Keratinocyte (primary cell): ENCODE data around the gene ZNF14. TPM values are rescaled to one million over a fixed set of nuclear protein-coding genes. Genes with fewer than 3 reads are reported as not detected.
A peak's percentile ranks its signal among the peaks of the same experiment; 100 is the strongest.

Experiments
- DNase-seq: peaks from one replicate; pipeline ENCODE4 v3.0.0-alpha.2; 2011; ENCODE audit warnings: low read depth, missing footprints, low spot score
- FAIRE-seq: peaks from 2 replicates; lab custom pipeline; 2011; peaks lifted over from hg19 to GRCh38; lab: Jason Lieb, UNC
- H2AFZ ChIP-seq: 2 replicates; pipeline ENCODE4 v1.6.0; 2012; ENCODE audit warnings: low read length, control low read depth, inconsistent platforms; ENCODE audit not compliant: control insufficient read depth
- H3K27ac ChIP-seq: 2 replicates; pipeline ENCODE4 v1.5.1; 2011; ENCODE audit warnings: low read length; ENCODE audit not compliant: control insufficient read depth, insufficient read depth
- H3K27me3 ChIP-seq: 3 replicates; pipeline ENCODE4 v1.6.0; 2011; ENCODE audit warnings: low read length; ENCODE audit not compliant: control insufficient read depth, insufficient read depth; ENCODE audit errors: extremely low read depth
- H3K36me3 ChIP-seq, 2 experiments: 2 replicates in 1 of 2; 3 replicates in 1 of 2; pipeline ENCODE4 v1.5.1; 2011; ENCODE audit warnings: low read length in 2 of 2, mild to moderate bottlenecking in 1 of 2; ENCODE audit not compliant: control insufficient read depth in 2 of 2, insufficient read depth in 2 of 2; ENCODE audit errors: extremely low read depth in 1 of 2
- H3K4me1 ChIP-seq: 3 replicates; pipeline ENCODE4 v1.5.1; 2011; ENCODE audit warnings: low read length; ENCODE audit not compliant: control insufficient read depth, insufficient read depth; ENCODE audit errors: extremely low read depth
- H3K4me2 ChIP-seq: 3 replicates; pipeline ENCODE4 v1.6.0; 2011; ENCODE audit warnings: low read depth, low read length; ENCODE audit not compliant: control insufficient read depth, insufficient read depth; ENCODE audit errors: extremely low read depth
- H3K4me3 ChIP-seq, 3 experiments: fragments of 200-600 bp in 1 of 3; sonication (generic) in 1 of 3; 2 replicates in 2 of 3; 3 replicates in 1 of 3; pipeline ENCODE4 v1.5.1; 2011 to 2016; ENCODE audit warnings: low read length in 3 of 3, mild to moderate bottlenecking in 3 of 3, control low read depth in 2 of 3, inconsistent platforms in 1 of 3, low read depth in 1 of 3, mixed read lengths in 1 of 3, mixed run types in 1 of 3, moderate library complexity in 1 of 3; ENCODE audit not compliant: control insufficient read depth in 2 of 3, insufficient read depth in 2 of 3; ENCODE audit errors: extremely low read depth in 1 of 3
- H3K79me2 ChIP-seq: 2 replicates; pipeline ENCODE4 v1.6.0; 2012; ENCODE audit warnings: low read length; ENCODE audit not compliant: control insufficient read depth, insufficient read depth
- H3K9ac ChIP-seq: 3 replicates; pipeline ENCODE4 v1.6.0; 2011; ENCODE audit warnings: low read length; ENCODE audit not compliant: control insufficient read depth, insufficient read depth; ENCODE audit errors: extremely low read depth
- H3K9me1 ChIP-seq: 3 replicates; pipeline ENCODE4 v1.6.0; 2011; ENCODE audit warnings: low read length; ENCODE audit not compliant: control insufficient read depth, insufficient read depth; ENCODE audit errors: extremely low read depth
- H3K9me3 ChIP-seq: 2 replicates; pipeline ENCODE4 v1.5.1; 2012; ENCODE audit warnings: low read depth, low read length; ENCODE audit not compliant: control insufficient read depth
- H4K20me1 ChIP-seq: 3 replicates; pipeline ENCODE4 v1.6.0; 2011; ENCODE audit warnings: low read length; ENCODE audit not compliant: control insufficient read depth, insufficient read depth; ENCODE audit errors: extremely low read depth
- EZH2 ChIP-seq: IDR thresholded peaks from one replicate; pipeline ENCODE4 v1.6.1; 2012; ENCODE audit warnings: inconsistent platforms, mild to moderate bottlenecking, low read length, moderate library complexity
- dilution Hi-C: fragments of 300-500 bp; cut with MboI; formaldehyde crosslinking; loops from one replicate; pipeline ENCODE4 v1.7.0; 2020; ENCODE audit warnings: low sequenced_read_pairs; ENCODE audit not compliant: extremely low pct_ligation_motif_present
- polyA plus RNA-seq, 5 experiments: library from polyadenylated mRNA; depleted of rRNA in 3 of 5; stranded (reverse) in 3 of 5; stranded (forward) in 1 of 5; unstranded in 1 of 5; fragments of >200 nt; gene quantifications; 1 replicate in 1 of 5; 2 replicates in 3 of 5; 3 replicates in 1 of 5; pipeline versions ENCODE4 v1.2.1 to v1.2.3, GENCODE V29; 2011 to 2012; ENCODE audit warnings: missing spikeins in 2 of 5, low read depth in 1 of 5, low replicate concordance in 1 of 5
- TF ChIP-seq, protein P1 (sequence below), 3 experiments: IDR thresholded peaks in 1 of 3; conservative IDR thresholded peaks in 1 of 3; optimal IDR thresholded peaks in 1 of 3; 2 replicates in 2 of 3; 3 replicates in 1 of 3; pipeline versions ENCODE3 to v1.5.1; 2011; ENCODE audit warnings: low read length in 3 of 3, mild to moderate bottlenecking in 3 of 3, moderate library complexity in 2 of 3, control low read depth in 1 of 3, inconsistent platforms in 1 of 3; ENCODE audit not compliant: insufficient read depth in 2 of 3; ENCODE audit errors: extremely low read depth in 1 of 3

ZNF14 gene
- polyA plus RNA-seq, 1 donor (not counting 4 experiments of a cell fraction or from before 2014, with no cell fraction given) = 2.1 TPM

DNA sequence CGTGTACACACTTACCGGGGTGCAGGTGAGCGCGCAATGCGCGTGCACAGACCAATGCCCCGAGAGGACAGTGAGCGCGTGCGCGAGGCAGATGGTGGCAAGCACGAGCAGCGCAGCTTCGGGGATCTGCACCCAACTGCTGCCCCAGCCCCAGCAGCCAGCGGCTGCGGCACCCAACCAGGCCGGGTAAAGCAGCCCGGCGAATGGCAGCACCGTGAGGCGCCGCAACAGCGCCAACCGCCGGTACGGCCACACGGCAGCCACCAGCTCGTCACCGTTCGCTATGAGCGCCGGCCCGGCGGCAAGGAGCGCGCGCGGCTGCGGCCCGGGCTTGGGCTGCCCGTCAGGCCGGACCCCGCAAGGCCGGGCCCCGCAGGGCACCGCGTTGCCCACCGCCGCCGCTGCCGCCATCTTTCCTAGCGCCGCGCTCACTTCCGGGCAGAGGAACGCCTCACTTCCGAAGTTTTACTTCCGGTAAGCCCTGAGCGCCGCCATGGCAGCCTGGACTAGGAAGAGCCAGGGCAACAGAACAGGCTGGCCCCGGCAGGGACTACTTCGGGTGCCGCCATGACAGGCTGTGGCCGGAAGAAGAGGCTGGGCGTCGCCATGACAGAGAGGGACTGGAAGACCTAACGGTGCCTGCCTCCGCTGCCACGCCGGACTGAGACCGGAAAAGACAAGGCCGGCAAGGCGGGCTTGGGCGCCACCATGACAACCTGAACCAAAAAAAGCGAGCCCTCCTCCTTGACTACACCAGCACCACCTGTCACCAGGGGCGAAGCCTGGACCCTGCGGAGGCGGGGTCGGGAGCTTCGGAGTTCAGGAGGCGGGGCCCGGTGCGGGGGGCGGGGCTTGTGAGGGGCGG lies 69.4 kb downstream of the ZNF14 start, which contains the start of gene ATP13A1:
Gene ATP13A1, minus strand, starts transcription at position 421 of the 865 bp plus-strand sequence. Its CDS starts 10 bp downstream, at position 411.
- FAIRE-seq (peak; percentile 44), DNase-seq (peak; percentile 69)
- H3K9ac ChIP-seq = peak within 1 kb of the TSS; percentile 86
- no peaks in the 10 kb centered on the region for H3K9me1 ChIP-seq
- H4K20me1 ChIP-seq = peaks cover 6% of the 10 kb centered on the region
- peaks cover 35% of the 10 kb centered on the region for H3K79me2 ChIP-seq
- H3K4me3 ChIP-seq = peak within 1 kb of the TSS; percentile 57 to 80 (median 79)
- peaks cover 10 to 25% of the 10 kb centered on the region in 2 experiments for H3K36me3 ChIP-seq
- H3K4me2 ChIP-seq = peak within 1 kb of the TSS; percentile 77
- dilution Hi-C loops = no loop called here
- no peaks in the 10 kb centered on the region for H3K9me3 ChIP-seq
- H3K27ac ChIP-seq = peak within 1 kb of the TSS; percentile 85
- no peaks in the 10 kb centered on the region for H3K27me3 ChIP-seq
- peaks cover 16% of the 10 kb centered on the region for H3K4me1 ChIP-seq
- TF ChIP-seq EZH2 = no peak
- TF ChIP-seq, protein P1, sequence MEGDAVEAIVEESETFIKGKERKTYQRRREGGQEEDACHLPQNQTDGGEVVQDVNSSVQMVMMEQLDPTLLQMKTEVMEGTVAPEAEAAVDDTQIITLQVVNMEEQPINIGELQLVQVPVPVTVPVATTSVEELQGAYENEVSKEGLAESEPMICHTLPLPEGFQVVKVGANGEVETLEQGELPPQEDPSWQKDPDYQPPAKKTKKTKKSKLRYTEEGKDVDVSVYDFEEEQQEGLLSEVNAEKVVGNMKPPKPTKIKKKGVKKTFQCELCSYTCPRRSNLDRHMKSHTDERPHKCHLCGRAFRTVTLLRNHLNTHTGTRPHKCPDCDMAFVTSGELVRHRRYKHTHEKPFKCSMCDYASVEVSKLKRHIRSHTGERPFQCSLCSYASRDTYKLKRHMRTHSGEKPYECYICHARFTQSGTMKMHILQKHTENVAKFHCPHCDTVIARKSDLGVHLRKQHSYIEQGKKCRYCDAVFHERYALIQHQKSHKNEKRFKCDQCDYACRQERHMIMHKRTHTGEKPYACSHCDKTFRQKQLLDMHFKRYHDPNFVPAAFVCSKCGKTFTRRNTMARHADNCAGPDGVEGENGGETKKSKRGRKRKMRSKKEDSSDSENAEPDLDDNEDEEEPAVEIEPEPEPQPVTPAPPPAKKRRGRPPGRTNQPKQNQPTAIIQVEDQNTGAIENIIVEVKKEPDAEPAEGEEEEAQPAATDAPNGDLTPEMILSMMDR (optimal IDR thresholded peaks at IDR 0.05 in 1 of 3, IDR thresholded peaks at IDR 0.05 in 1 of 3, conservative IDR thresholded peaks at IDR 0.05 in 1 of 3; ENCODE audit: extremely low read depth in 1 of 3, insufficient read depth in 2 of 3, low read length in 3 of 3) = peak in 2 of 3 experiments; percentile 33 to 42
- peak within 1 kb of the TSS; percentile 96 for H2AFZ ChIP-seq

GRCh38 chr19:19662871-19663255 lies 70.0 kb downstream of the ZNF14 start:
- no peaks in the 10 kb centered on the region for H3K27me3 ChIP-seq
- dilution Hi-C loops = no loop called here
- H4K20me1 ChIP-seq = peaks cover 6% of the 10 kb centered on the region
- H2AFZ ChIP-seq = peak overlapping the region; percentile 96
- no peaks in the 10 kb centered on the region for H3K9me1 ChIP-seq
- peaks cover 16% of the 10 kb centered on the region for H3K4me1 ChIP-seq
- H3K79me2 ChIP-seq = peaks cover 35% of the 10 kb centered on the region
- peak overlapping the region; percentile 57 to 80 (median 79) for H3K4me3 ChIP-seq
- TF ChIP-seq EZH2 = no peak
- TF ChIP-seq, protein P1 (optimal IDR thresholded peaks at IDR 0.05 in 1 of 3, IDR thresholded peaks at IDR 0.05 in 1 of 3, conservative IDR thresholded peaks at IDR 0.05 in 1 of 3; ENCODE audit: extremely low read depth in 1 of 3, insufficient read depth in 2 of 3, low read length in 3 of 3) = no peak
- peaks cover 16 to 30% of the 10 kb centered on the region in 2 experiments for H3K36me3 ChIP-seq
- peak overlapping the region; percentile 86 for H3K9ac ChIP-seq
- peak overlapping the region; percentile 77 for H3K4me2 ChIP-seq
- FAIRE-seq (no peak), DNase-seq (no peak)
- H3K27ac ChIP-seq = peak overlapping the region; percentile 85
- no peaks in the 10 kb centered on the region for H3K9me3 ChIP-seq
